ENCODE measurements around the gene TRMT112. TPM values are rescaled to one million over a fixed set of nuclear protein-coding genes. Genes with fewer than 3 reads are reported as not detected.

The TRMT112 gene
- total and polyA plus RNA-seq, 10 of the 15 experiments (the other 5 are each of a cell fraction or from before 2014, with no cell fraction given): 212 to 455 (median 308) TPM

- CTCF ChIA-PET: interaction anchor here (0.6 to 3.5 kb wide), 5 partner anchors 8 to 29 kb away, joined by 3 to 10 read pairs (median 4); no protein-coding TSS in a partner anchor
Observed at GRCh38 chr11:64275031-64275800, 42.1 kb downstream of the TRMT112 start.

More at GRCh38 chr11:64275031-64275800, 42.1 kb downstream of the TRMT112 start:
- no TSS peak for BruUV-seq (replicated peaks)
- FAIRE-seq: no peak
- H3K36me3 ChIP-seq (ENCODE audit: control insufficient read depth in 2 of 2, insufficient read depth in 2 of 2, low read length in 1 of 2): peaks cover 0 to 3% of the 10 kb centered on the region in 2 experiments; a peak in 1 of 4 replicates
- no peak overlapping the region for H3K4me2 ChIP-seq (ENCODE audit: control insufficient read depth, insufficient read depth)
- no peak overlapping the region for H2AFZ ChIP-seq (ENCODE audit: control insufficient read depth, low read depth, low read length)
- 94% methylated on average over 15 of the region's 15 CpGs for WGBS (ENCODE audit: insufficient coverage, insufficient replicate concordance, low lambda C conversion rate, missing lambda C conversion rate)
- no peaks in the 10 kb centered on the region for H3K9me3 ChIP-seq (replicated peaks; ENCODE audit: control insufficient read depth, insufficient read depth, low read length)
- H3K27me3 ChIP-seq (replicated peaks in 1 of 2; ENCODE audit: control insufficient read depth in 2 of 2, insufficient read depth in 2 of 2, low read length in 1 of 2): no peaks in the 10 kb centered on the region
- H3K4me3 ChIP-seq: no peak overlapping the region
- ChIA-PET POLR2A (interaction anchor here (0.8 kb wide), 1 partner anchor 34 kb away, joined by 3 read pairs; the partner anchor contains the start of gene FKBP2), RAD21 (ENCODE audit: unreplicated experiment) (no interaction called here), SMC1A (ENCODE audit: uncharacterized antibody, unreplicated experiment) (interaction anchor here (1.3 kb wide), 1 partner anchor 42 kb away, joined by 3 read pairs; the partner anchor contains the start of genes PRDX5 and TRMT112)
- intact Hi-C loops (cut with micrococcal nuclease; ENCODE audit: unreplicated experiment): no loop called here
- H3K79me2 ChIP-seq (ENCODE audit: control insufficient read depth, insufficient read depth, low read length): peaks cover 10% of the 10 kb centered on the region
- H3K27ac ChIP-seq (ENCODE audit: control insufficient read depth, insufficient read depth): no peak overlapping the region
- no peak overlapping the region for H3K9ac ChIP-seq (ENCODE audit: control insufficient read depth, insufficient read depth, low read length)
- no peaks in the 10 kb centered on the region; the same call in 1 of the 2 replicates for H4K20me1 ChIP-seq (ENCODE audit: control insufficient read depth, insufficient read depth)
- DNase-seq (ENCODE audit: low read depth, low spot score): no peak
- no peak for TF ChIP-seq HSF1 (IDR thresholded peaks at IDR 0.05; ENCODE audit: low read depth, low read length)
- no peak for TF ChIP-seq GATAD2B (conservative IDR thresholded peaks at IDR 0.05; ENCODE audit: low read depth)
- TF ChIP-seq JUNB (IDR thresholded peaks at IDR 0.05): no peak
- no peak for ATAC-seq
- H3K4me1 ChIP-seq (ENCODE audit: control insufficient read depth, insufficient read depth, low read length): 0 out of 2 replicates have a peak, but pooled peaks cover 2% of the 10 kb centered on the region
- in situ Hi-C loops (cut with MboI): no loop called here

Data from GM12878 (cell line).